HG03159 (cell line): ENCODE data around the gene KLRG1.
A peak's percentile ranks its signal among the peaks of the same experiment; 100 is the strongest.

Experiments
- ATAC-seq: cut with Tn5 transposase; IDR thresholded peaks from one replicate; pipeline ENCODE4 v1.9.1; 2021; ENCODE audit warnings: mild to moderate bottlenecking, moderate library complexity; ENCODE audit not compliant: unreplicated experiment

KLRG1 gene

DNA sequence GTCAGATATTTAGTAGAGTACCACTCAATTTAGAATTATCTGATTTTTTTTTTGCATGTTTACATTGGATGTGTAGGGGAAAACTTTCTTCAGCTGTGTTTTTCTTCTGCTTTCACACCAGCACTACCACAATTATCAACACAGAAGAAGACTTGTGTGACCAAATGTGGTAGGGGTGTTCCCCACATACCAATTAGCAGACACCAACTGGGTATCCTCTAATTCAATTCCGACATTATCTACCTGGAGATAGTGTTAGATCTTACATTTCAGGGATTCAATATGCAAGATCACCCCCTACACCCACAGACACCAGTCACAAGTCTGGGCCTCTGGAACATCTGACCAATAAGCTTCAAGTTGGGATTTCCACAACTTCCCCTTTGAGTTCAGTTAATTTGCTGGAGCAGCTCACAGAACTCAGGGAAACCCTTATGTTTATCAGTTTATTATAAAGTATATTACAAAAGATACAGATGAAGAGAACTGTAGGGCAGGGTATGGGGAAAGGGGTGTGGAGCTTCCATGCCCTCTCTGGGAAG is 4.1 kb upstream of the KLRG1 start:
- no peak for ATAC-seq

DNA sequence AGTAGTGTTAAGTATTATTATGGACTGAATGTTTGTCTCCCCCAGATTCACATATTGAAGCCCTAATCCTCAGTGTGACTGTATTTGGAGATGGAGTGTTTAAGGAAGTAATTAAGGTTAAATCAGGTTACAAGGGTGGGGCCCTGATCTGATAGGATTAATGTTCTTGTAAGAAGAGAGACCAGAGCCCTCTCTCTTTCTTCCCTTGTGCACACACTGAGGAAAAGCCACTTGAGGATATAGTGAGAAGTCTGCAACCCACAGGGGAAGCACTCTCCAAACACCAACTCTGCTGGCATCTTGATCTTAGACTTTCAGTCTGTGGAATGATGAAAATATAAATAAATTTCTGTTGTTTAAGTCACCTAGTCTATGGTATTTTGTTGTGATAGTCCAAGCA is 2.2 kb upstream of the KLRG1 start:
- ATAC-seq = no peak

DNA sequence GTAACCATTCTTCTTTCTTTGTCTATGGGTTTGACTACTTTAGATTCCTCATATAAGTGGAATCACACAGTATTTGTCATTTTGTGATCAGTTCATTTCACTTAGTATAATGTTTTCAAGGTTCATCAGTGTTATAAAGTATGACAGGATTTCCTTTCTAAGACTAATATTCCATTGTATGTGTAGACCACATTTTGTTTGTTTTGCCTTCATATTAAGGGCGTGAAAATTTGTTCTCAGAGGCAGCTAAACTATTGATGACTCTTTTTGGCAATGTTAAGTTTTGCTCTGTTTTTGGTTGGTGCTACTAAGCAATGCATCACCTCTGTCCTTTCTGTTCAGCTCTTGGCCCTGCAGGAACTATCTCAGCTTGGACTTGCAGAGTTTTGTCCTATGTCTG is 1.7 kb upstream of the KLRG1 start:
- no peak for ATAC-seq

DNA sequence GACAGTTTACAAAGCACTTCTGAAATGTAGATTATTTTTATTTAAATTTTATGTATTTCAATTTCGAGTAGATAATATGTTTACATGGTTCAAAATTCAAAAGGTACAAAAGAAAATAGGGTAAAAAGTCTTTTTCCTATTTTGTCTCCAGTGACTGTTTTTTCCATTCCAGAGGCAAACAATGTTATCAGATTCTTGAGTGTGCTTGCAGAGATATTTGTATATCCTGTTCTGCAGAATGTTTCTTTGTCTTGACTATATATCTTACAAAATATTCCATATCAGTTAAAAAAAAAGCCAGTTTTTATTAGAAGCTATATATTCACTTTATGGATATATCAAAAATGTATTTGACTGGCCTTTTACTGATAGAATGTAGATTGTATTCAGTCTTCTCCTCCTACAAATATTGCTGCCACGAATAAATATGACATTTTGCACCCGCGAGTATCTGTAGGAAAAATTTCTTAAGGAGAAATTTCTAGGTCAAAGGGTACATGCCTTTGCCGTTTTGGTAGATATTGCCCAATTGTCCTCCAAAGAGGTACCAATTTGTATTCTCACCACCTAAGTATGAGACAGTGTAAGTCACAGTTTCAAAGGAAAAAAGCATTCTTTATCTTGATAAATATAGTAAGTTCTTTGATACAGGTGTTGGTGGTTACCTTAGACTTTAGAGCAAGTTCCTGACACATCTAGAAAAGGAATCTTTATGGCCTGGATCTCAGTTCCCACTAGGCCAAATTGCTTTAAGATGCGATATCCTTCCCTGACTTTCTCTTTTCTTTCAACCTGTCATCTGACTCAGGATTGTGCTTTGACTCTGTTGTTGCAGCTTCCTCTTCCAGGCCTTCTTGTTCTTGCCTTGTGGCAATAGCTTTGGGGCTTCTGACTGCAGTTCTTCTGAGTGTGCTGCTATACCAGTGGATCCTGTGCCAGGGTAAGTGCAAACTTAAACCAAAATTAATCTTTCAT is 2.3 kb downstream of the KLRG1 start:
- ATAC-seq = no peak

DNA sequence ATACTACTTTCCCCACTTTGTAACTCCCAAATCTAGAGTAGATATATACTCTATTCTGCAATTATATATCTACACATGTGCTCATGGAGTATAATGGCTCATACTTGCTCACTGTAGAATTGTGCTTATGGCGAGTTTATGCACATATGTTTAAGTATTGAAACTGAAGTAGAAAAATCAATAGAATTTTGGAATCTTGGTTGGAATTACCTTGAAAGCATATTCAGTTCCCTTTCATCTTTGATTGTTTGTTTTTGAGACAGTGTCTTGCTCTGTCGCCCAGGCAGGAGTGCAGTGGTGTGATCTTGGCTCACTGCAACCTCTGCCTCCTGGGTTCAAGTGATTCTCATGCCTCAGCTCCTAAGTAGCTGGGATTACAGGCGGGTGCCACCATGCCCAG is 4.5 kb downstream of the KLRG1 start:
- no peak for ATAC-seq

DNA sequence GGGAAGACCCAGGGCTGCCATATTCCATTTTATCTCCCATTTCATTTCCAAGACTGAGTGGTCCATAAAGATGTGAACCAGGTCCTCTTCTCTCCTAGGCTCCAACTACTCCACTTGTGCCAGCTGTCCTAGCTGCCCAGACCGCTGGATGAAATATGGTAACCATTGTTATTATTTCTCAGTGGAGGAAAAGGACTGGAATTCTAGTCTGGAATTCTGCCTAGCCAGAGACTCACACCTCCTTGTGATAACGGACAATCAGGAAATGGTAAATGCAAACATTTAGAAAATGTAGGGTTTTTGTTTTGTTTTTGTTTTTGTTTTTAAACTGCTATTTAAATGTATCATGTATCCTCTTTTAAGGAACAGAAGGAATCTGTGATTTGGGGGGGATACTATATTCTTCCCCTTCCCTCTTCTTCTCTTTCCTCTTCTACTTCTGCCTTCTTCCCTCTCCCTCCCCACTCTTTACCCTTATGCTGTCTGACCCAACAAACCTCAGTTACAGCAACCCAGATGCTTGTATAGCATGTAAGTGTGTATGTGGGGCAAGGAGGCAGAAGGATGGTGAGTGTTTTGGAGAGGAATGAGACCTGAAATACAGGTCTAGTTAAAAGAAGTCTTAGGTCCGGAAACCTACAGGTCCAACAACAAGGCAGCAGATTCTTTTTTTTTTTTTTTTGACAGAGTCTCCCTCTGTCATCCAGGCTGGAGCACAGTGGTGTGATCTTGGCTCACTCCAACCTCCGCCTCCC is 5.9 kb downstream of the KLRG1 start:
- ATAC-seq = no peak

DNA sequence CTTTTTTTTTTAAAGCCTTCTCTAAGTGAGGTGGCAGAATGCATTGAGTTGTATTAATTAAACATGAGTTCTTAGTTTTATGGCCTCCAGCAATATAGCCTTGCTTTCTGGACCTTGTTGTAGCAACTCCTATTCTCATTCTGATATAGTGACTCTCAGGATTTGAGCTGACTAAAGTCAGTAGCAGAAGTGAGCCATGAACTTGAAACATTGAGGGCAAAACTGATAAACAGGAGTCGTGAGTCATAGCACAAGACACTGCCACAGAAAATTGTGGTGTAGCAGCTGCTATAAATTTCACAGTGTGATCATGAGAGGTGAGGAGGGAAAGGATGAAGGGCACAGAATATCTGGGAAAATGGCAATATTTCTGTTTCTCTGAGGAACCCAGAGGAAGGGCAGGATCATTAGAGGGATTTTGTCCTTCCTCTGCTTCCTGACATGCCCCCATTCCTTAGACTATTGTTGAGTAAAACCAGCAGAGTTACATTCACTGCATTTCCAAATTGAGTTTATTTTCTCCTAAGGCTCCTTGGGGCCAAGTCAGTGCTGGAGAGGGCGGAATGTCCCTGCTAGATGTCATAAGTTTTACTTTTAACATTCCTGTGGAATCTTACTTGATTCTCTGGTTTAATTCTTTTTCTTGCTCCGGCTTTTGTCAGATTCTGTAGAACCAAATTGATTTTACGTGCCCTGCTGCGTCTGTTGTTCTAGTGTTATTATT is 7.5 kb downstream of the KLRG1 start:
- ATAC-seq = peak; percentile 93

DNA sequence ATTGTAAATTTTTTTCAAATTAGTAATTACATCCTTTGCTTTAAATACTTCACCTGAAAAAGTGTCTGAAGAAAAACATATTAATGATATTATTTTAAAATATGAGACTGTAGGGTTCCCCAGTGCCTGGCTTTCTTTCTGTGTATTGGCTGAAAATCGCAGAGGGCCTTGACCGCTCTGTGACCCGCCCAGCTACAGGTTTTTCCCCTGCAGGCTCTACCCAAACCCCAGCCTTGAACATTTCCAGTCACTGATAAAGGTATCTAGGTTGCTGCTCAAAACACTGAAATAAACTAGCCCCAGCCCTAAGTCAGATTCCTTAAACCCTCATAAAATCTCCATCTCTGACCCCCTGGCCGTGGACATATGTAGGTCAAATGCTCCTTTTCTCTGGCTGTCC is 11.9 kb downstream of the KLRG1 start:
- ATAC-seq = no peak

DNA sequence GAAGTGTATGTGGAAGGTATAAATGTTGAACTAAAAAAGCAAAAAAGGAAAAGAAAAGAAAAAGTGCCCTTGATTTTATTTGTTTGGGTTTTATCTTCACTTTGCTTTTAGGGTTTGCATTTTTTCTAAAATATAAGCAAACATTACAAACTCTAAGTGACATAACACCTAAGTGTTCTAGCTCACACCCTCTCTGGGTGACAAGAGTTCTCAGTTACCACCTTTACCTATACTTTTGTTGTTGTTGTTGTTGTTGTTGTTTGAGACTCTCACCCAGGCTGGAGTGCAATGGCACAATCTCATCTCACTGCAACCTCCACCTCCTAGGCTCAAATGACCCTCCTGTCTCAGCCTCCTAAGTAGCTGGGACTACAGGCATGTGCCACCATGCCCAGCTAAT is 13.0 kb downstream of the KLRG1 start:
- ATAC-seq = no peak

DNA sequence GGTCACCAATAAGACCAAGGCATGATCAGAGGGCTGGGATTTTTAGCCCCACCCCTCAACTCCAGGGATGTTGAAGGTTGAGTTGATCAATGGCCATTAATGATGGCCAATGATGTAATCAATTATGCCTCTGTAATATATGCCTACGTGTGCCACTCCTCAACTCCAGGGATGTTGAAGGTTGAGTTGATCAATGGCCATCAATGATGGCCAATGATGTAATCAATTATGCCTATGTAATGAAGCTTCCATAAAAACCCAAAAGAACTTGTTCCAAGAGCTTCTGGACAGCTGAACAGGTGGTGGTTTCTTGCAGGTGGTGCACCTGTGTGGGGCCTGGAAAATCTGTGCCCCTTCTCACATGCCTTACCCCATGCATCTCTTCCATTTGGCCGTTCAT is 33.2 kb downstream of the KLRG1 start:
- ATAC-seq = no peak

DNA sequence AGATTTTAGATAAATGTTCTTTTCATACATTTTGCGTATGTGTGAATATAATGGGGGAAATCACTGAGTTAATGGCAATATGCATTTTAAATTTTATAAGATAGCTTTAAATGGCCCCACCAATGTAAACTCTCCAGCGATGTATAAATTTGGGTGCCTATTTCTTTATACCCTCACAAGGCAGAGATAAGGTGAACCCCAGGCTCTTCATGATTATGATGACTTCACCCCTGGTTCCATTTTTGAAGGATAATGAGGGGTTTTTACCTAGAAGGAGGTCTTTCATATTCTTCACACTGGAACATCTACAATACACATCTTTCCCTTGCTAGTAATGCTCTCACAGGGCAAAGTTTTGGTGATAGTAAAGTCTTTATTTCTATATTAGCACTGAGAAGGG is 35.2 kb downstream of the KLRG1 start:
- no peak for ATAC-seq

DNA sequence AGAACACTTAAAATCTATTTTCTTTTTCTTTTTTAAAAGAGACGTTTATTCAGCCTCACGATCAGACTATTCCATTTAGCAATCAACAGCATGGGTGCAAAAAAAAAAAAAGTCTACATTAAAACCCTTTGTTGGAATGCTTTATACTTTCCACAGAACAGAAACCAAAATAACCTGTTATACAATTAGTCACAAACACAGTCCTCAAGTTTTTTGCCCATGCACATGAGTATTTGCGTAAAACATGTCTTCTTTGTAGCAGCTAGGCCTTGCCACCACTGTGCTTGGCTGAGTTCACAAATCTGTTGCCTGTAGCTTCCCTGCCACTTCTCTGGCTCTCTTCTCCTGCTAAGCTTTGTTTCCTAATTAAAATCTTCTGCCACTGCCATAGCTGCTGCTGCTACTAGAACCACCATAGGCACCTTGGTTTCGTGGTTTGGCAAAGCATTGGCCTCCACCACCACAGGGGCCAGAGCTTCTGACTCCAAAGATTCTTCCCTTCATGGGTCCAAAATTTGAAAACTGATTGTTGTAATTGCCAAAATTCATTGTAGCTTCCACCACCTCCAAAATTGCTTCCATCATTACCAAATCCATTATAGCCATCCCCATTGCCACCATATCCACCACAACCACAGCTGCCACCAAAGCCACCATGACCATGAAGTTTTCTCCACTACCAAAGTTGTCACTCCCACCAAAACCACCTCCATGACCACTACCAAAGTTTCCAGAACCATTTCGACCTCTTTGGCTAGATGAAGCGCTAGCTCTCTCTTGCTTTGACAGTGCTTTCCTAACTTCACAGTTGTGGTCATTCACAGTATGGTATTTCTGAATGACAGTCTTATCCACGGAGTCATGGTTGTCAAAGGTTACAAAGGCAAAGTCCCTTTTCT is 38.1 kb downstream of the KLRG1 start:
- ATAC-seq = no peak

DNA sequence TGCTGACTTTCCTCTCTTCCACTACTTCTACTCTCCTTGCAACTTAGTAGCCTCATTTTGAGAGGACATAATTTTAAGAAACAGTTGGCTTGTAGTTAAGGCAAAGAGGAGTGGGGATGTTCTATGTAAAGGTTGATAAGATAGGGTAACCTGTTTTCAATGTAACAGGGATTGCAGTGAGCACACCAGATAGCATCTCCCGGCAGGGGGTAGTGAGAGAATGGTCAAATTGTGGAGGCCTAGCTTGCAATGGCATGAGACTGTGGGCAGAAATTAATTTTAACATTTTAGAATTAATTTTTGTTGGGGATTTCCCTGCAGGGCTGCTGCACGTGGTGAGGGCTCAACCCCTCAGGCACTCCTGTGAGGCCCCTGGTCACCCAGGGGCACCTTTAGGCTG is 41.4 kb downstream of the KLRG1 start:
- no peak for ATAC-seq

DNA sequence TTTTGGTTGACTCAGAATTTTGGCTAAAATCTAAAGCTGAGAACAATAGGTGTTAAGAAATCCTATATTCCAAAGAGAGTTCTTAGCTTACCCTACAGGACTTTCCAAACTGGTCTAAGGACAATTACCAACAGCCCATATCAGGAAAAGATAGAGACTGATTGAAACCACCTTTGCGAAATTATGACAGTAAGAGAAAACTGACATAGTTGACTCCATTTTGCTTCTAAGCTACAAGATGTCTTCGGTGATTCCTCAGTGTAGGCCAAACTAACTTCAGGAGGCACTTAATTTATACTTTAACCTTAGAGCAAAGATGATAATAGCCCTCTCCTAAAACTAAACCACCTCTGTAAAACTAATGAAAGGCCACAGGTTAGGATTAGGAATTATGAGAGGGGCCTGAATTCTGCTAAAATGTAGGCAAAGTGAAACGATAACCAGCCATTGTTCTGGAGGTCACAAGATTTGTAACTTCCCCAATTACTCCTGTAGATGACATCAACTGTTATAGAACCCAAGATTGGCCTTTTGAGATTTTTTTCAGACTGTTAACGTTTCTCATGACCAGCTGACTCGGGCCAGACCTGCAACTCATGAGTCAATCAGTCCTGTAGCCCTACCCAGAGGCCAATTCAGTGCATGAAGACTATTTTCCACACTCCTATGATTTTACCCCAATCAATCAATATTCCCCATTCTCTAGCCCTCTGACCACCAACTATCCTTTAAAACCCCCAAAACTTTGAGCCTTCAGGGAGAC is 43.0 kb downstream of the KLRG1 start:
- no peak for ATAC-seq

DNA sequence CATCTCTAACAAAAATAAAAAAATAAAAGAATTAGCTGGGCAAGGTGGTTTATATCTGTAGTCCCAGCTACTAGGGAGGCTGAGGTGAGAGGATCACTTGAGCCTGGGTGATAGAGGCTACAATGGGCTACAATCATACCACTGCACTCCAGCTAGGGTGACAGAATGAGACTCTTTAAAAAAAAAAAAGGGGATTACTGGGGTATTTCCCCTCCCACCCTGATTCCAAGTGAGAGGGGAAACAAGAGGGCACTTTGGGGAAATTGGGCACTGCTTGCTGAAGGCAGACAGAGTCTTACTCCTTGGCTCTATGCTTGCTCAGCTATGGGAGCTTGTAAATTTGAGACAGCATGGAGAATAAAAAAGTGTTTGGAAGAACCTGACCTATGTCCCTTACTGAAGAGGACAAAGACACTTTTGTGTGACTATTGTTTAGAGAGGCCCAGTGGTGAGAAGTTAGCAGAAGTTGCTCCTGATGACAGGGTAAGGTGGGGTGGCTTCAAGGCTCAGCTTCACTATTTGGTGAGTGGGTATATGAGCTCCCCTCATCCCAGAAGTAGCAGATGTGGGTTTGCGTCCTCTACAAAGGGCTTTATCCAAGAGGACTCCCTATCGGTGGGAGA is 44.0 kb downstream of the KLRG1 start:
- no peak for ATAC-seq

DNA sequence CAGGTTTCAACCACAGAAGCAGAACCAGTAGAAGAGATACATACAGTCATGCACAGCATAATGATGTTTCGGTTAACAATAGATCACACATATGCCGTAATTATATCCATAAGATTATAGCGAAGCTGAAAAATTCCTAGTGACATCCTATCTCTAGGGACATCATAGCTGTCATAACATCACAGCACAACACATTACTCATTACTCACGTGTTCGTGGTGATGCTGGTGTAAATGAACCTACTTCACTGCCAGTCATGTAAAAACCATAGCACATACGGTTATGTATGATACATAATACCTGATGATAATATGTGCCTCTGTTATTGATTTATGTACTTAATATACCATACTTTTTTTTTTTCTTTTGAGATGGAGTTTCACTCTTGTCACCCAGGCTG is 44.7 kb downstream of the KLRG1 start:
- ATAC-seq = no peak

DNA sequence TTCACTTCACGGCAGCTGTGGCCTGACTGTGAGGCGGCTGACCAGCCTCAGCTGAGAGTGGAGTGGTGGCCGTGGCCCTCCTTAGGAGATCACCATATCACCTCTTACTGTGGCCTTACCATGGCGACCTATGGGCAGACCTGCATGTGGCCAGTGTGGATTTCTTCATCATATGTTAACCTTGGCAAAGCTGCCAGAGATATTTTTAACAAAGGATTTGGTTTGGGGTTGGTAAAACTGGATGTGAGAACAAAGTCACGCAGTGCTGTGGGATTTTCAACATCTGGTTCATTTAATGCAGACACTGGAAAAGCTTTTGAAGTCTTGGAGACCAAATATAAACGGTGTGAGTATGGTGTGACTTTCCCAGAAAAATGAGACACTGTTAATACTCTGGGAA is 46.9 kb downstream of the KLRG1 start:
- ATAC-seq = no peak

DNA sequence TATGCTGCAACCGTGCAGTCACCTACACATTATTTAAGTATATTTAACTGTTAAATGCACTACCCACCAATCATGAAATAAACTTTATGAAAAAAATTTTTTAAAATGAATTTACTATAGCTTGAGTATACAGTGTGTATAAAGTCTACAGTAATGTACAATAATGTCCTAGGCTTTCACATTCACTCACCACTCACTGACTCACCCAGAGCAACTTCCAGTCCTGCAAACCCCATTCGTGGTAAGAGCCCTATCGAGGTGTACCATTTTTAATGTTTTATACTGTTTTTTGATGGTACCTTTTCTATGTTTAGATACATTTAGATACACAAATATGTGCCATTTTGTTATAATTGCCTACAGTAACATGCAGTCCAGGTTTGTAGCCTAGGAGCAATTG is 48.1 kb downstream of the KLRG1 start:
- no peak for ATAC-seq

DNA sequence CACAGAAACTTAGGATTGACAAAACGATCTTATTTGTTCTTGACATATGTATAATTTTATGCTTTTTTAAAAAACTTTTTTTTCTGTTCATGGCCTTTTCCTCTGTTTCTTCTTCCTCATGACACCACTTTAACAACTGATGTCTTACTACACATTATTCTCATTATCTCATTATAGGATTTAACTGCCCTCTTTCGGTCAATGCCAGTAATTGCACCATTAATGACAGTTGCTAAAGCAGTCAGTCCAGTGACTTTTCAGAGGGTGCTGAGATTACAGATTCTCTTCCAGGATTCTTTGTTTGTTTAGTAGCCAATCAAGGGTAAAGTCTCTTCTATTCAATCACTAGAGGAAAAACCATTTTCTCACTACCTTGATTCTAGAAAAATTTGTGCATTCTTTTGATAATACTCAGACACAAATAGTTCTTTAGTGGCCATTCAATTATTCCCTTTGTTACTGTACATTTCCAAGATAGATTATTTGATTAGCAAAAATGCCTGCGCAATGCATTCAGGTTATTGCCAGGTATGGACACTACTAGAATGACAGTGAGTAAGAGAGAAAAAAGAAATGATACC is 50.1 kb downstream of the KLRG1 start:
- ATAC-seq = no peak
